ENCODE measurements around the gene PLEKHG4B.

GRCh38 chr5:56561-57290, 35.2 kb upstream of the PLEKHG4B start:
- TF ChIP-seq CTCF (IDR thresholded peaks at IDR 0.05; ENCODE audit: low read depth, low read length): no peak
- TF ChIP-seq EZH2phosphoT487 (IDR thresholded peaks at IDR 0.05; ENCODE audit: low read depth): no peak

Data from OCI-LY3 (cell line).